SU-DHL-6 (cell line): Measurements from ENCODE around the gene MEDAG.

Experiments used
- EZH2phosphoT487 ChIP-seq: fragments of 200-600 bp; sonication (generic), shearing (Covaris generic); conservative IDR thresholded peaks from 2 replicates; pipeline ENCODE4 v1.6.1; 2018; ENCODE audit warnings: mild to moderate bottlenecking, antibody characterized with exemption, low read length, moderate library complexity, mixed read lengths
- TF ChIP-seq, protein P1 (sequence below): fragments of 200-600 bp; sonication (generic); IDR thresholded peaks from one replicate; pipeline ENCODE4 v1.5.1; 2017; ENCODE audit warnings: antibody characterized with exemption, mild to moderate bottlenecking, low read length, moderate library complexity; ENCODE audit not compliant: insufficient read depth, poor library complexity, severe bottlenecking

DNA sequence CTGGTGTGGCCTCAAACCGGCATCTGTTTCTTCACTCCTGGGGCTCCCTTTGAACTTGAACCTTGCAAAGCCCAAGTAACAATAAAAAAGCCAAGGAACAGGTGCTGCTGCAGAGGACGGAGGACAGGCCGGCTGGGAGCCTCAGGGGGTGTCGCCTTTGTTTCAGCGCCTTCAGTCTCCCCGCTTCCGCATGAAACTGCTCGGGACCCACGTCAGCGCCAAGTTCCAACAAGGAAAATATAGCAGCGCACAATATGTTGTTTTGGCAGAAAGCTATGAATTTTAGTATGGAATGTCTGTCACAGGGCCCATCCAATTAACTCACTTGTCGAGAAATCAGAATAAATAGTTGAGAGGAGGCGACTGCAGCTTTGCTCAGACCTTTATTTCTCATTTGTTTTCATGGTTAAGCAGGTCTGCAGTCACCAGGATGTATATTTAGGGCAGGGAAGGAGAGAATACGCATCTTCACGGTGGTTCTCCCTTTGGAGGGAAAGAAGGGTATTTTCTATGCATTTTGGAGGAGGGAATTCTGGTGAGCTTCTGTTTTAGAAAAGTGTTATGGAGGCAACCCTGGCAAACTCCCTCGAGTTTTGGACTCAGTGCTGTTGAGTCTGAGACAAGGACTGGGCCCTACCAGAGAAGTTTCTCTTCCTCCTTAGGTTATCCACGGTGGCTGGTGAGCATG lies 34.3 kb upstream of the MEDAG start:
- TF ChIP-seq, protein P1, sequence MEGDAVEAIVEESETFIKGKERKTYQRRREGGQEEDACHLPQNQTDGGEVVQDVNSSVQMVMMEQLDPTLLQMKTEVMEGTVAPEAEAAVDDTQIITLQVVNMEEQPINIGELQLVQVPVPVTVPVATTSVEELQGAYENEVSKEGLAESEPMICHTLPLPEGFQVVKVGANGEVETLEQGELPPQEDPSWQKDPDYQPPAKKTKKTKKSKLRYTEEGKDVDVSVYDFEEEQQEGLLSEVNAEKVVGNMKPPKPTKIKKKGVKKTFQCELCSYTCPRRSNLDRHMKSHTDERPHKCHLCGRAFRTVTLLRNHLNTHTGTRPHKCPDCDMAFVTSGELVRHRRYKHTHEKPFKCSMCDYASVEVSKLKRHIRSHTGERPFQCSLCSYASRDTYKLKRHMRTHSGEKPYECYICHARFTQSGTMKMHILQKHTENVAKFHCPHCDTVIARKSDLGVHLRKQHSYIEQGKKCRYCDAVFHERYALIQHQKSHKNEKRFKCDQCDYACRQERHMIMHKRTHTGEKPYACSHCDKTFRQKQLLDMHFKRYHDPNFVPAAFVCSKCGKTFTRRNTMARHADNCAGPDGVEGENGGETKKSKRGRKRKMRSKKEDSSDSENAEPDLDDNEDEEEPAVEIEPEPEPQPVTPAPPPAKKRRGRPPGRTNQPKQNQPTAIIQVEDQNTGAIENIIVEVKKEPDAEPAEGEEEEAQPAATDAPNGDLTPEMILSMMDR: no peak
- no peak for TF ChIP-seq EZH2phosphoT487
